GM23338 (cell line): ENCODE results near the gene MPEG1.

Experiments
- CREB1 ChIP-seq: fragments of 250-450 bp; sonication (Bioruptor Pico); IDR thresholded peaks from 2 replicates; pipeline ENCODE4 v1.5.0; 2020; ENCODE audit warnings: low read depth, mild to moderate bottlenecking, moderate library complexity
- EZH2 ChIP-seq: fragments of 200-600 bp; sonication (generic); IDR thresholded peaks from one replicate; pipeline ENCODE4 v1.8.0; 2017; ENCODE audit warnings: antibody characterized with exemption, mild to moderate bottlenecking, low read depth; ENCODE audit not compliant: unreplicated experiment
- EZH2phosphoT487 ChIP-seq: fragments of 200-600 bp; sonication (generic); IDR thresholded peaks from one replicate; pipeline ENCODE4 v1.8.1; 2018; ENCODE audit warnings: antibody characterized with exemption; ENCODE audit not compliant: unreplicated experiment
- JUNB ChIP-seq: IDR thresholded peaks from one replicate; pipeline ENCODE4 v1.6.1; 2016; ENCODE audit warnings: antibody characterized with exemption; ENCODE audit not compliant: unreplicated experiment
- NANOG ChIP-seq: IDR thresholded peaks from 2 replicates; pipeline ENCODE4 v1.6.1; 2016; ENCODE audit warnings: antibody characterized with exemption, borderline replicate concordance
- POLR2AphosphoS5 ChIP-seq: IDR thresholded peaks from 2 replicates; pipeline ENCODE4 v1.6.1; 2016; ENCODE audit warnings: antibody characterized with exemption, low read depth
- STAT1 ChIP-seq: IDR thresholded peaks from one replicate; pipeline ENCODE4 v1.6.1; 2016; ENCODE audit warnings: antibody characterized with exemption; ENCODE audit not compliant: unreplicated experiment
- ZNF114 ChIP-seq: fragments of 250-450 bp; sonication (Bioruptor Pico); IDR thresholded peaks from 2 replicates; pipeline ENCODE4 v1.5.0; 2020; ENCODE audit warnings: mild to moderate bottlenecking, moderate library complexity
- ZNF331 ChIP-seq: fragments of 250-450 bp; sonication (Bioruptor Pico); IDR thresholded peaks from 2 replicates; pipeline ENCODE4 v1.5.0; 2020; ENCODE audit warnings: low read depth, mild to moderate bottlenecking, moderate library complexity
- TF ChIP-seq, protein P1 (sequence below), 2 experiments: fragments of 200-600 bp in 1 of 2; sonication (generic) in 1 of 2; conservative IDR thresholded peaks; 2 replicates each; pipeline versions ENCODE4 v1.5.1 to v1.6.1; 2016 to 2017; ENCODE audit warnings: antibody characterized with exemption in 2 of 2, low read depth in 2 of 2, mild to moderate bottlenecking in 2 of 2, moderate library complexity in 1 of 2
- TF ChIP-seq, protein P2 (sequence below): IDR thresholded peaks from one replicate; pipeline ENCODE4 v1.6.1; 2018; ENCODE audit warnings: antibody characterized with exemption; ENCODE audit not compliant: unreplicated experiment
- TF ChIP-seq, protein P3 (sequence below): fragments of 250-450 bp; sonication (Bioruptor Pico); IDR thresholded peaks from 2 replicates; pipeline ENCODE4 v1.5.0; 2020; ENCODE audit warnings: mild to moderate bottlenecking, moderate library complexity
- TF ChIP-seq, protein P4 (sequence below): IDR thresholded peaks from 2 replicates; pipeline ENCODE4 v1.6.1; 2016; ENCODE audit warnings: antibody characterized with exemption

DNA sequence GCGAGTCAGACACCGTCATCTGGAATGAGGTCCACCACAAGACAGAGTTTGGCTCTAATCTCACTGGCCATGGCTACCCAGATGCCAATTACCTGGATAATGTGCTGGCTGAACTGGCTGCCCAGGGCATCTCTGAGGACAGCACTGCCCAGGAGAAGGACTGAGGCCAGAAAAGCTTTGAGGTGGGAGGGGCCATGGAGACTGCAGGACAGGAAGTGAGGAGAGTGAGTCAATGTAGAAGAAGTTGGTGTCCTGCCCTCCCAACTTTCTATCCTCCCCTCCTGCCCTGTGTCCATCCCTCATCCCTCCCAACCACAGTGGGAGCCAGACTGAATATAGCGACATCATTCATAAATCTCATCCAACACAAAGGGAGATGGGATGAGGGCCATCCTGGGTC, 8.0 kb downstream of the MPEG1 start:
- TF ChIP-seq, protein P1, sequence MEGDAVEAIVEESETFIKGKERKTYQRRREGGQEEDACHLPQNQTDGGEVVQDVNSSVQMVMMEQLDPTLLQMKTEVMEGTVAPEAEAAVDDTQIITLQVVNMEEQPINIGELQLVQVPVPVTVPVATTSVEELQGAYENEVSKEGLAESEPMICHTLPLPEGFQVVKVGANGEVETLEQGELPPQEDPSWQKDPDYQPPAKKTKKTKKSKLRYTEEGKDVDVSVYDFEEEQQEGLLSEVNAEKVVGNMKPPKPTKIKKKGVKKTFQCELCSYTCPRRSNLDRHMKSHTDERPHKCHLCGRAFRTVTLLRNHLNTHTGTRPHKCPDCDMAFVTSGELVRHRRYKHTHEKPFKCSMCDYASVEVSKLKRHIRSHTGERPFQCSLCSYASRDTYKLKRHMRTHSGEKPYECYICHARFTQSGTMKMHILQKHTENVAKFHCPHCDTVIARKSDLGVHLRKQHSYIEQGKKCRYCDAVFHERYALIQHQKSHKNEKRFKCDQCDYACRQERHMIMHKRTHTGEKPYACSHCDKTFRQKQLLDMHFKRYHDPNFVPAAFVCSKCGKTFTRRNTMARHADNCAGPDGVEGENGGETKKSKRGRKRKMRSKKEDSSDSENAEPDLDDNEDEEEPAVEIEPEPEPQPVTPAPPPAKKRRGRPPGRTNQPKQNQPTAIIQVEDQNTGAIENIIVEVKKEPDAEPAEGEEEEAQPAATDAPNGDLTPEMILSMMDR (conservative IDR thresholded peaks at IDR 0.05; ENCODE audit: low read depth in 2 of 2) = no peak
- TF ChIP-seq, protein P2, sequence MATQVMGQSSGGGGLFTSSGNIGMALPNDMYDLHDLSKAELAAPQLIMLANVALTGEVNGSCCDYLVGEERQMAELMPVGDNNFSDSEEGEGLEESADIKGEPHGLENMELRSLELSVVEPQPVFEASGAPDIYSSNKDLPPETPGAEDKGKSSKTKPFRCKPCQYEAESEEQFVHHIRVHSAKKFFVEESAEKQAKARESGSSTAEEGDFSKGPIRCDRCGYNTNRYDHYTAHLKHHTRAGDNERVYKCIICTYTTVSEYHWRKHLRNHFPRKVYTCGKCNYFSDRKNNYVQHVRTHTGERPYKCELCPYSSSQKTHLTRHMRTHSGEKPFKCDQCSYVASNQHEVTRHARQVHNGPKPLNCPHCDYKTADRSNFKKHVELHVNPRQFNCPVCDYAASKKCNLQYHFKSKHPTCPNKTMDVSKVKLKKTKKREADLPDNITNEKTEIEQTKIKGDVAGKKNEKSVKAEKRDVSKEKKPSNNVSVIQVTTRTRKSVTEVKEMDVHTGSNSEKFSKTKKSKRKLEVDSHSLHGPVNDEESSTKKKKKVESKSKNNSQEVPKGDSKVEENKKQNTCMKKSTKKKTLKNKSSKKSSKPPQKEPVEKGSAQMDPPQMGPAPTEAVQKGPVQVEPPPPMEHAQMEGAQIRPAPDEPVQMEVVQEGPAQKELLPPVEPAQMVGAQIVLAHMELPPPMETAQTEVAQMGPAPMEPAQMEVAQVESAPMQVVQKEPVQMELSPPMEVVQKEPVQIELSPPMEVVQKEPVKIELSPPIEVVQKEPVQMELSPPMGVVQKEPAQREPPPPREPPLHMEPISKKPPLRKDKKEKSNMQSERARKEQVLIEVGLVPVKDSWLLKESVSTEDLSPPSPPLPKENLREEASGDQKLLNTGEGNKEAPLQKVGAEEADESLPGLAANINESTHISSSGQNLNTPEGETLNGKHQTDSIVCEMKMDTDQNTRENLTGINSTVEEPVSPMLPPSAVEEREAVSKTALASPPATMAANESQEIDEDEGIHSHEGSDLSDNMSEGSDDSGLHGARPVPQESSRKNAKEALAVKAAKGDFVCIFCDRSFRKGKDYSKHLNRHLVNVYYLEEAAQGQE = no peak
- TF ChIP-seq EZH2 (no peak), POLR2AphosphoS5 (no peak), EZH2phosphoT487 (no peak), CREB1 (CRISPR knock-in tag) (no peak), ZNF331 (CRISPR knock-in tag) (no peak), ZNF114 (CRISPR knock-in tag) (no peak), NANOG (no peak), JUNB (no peak), STAT1 (no peak)
- TF ChIP-seq, protein P3, sequence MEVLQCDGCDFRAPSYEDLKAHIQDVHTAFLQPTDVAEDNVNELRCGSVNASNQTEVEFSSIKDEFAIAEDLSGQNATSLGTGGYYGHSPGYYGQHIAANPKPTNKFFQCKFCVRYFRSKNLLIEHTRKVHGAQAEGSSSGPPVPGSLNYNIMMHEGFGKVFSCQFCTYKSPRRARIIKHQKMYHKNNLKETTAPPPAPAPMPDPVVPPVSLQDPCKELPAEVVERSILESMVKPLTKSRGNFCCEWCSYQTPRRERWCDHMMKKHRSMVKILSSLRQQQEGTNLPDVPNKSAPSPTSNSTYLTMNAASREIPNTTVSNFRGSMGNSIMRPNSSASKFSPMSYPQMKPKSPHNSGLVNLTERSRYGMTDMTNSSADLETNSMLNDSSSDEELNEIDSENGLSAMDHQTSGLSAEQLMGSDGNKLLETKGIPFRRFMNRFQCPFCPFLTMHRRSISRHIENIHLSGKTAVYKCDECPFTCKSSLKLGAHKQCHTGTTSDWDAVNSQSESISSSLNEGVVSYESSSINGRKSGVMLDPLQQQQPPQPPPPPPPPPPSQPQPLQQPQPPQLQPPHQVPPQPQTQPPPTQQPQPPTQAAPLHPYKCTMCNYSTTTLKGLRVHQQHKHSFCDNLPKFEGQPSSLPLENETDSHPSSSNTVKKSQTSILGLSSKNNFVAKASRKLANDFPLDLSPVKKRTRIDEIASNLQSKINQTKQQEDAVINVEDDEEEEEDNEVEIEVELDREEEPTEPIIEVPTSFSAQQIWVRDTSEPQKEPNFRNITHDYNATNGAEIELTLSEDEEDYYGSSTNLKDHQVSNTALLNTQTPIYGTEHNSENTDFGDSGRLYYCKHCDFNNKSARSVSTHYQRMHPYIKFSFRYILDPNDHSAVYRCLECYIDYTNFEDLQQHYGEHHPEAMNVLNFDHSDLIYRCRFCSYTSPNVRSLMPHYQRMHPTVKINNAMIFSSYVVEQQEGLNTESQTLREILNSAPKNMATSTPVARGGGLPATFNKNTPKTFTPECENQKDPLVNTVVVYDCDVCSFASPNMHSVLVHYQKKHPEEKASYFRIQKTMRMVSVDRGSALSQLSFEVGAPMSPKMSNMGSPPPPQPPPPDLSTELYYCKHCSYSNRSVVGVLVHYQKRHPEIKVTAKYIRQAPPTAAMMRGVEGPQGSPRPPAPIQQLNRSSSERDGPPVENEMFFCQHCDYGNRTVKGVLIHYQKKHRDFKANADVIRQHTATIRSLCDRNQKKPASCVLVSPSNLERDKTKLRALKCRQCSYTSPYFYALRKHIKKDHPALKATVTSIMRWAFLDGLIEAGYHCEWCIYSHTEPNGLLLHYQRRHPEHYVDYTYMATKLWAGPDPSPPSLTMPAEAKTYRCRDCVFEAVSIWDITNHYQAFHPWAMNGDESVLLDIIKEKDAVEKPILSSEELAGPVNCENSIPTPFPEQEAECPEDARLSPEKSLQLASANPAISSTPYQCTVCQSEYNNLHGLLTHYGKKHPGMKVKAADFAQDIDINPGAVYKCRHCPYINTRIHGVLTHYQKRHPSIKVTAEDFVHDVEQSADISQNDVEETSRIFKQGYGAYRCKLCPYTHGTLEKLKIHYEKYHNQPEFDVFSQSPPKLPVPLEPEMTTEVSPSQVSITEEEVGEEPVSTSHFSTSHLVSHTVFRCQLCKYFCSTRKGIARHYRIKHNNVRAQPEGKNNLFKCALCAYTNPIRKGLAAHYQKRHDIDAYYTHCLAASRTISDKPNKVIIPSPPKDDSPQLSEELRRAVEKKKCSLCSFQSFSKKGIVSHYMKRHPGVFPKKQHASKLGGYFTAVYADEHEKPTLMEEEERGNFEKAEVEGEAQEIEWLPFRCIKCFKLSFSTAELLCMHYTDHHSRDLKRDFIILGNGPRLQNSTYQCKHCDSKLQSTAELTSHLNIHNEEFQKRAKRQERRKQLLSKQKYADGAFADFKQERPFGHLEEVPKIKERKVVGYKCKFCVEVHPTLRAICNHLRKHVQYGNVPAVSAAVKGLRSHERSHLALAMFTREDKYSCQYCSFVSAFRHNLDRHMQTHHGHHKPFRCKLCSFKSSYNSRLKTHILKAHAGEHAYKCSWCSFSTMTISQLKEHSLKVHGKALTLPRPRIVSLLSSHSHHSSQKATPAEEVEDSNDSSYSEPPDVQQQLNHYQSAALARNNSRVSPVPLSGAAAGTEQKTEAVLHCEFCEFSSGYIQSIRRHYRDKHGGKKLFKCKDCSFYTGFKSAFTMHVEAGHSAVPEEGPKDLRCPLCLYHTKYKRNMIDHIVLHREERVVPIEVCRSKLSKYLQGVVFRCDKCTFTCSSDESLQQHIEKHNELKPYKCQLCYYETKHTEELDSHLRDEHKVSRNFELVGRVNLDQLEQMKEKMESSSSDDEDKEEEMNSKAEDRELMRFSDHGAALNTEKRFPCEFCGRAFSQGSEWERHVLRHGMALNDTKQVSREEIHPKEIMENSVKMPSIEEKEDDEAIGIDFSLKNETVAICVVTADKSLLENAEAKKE (CRISPR knock-in tag) = no peak
- TF ChIP-seq, protein P4, sequence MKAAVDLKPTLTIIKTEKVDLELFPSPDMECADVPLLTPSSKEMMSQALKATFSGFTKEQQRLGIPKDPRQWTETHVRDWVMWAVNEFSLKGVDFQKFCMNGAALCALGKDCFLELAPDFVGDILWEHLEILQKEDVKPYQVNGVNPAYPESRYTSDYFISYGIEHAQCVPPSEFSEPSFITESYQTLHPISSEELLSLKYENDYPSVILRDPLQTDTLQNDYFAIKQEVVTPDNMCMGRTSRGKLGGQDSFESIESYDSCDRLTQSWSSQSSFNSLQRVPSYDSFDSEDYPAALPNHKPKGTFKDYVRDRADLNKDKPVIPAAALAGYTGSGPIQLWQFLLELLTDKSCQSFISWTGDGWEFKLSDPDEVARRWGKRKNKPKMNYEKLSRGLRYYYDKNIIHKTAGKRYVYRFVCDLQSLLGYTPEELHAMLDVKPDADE = no peak
